Kidney (tissue), 14 donors: ENCODE results near the gene SLC35F6. TPM values are rescaled to one million over a fixed set of nuclear protein-coding genes. Genes with fewer than 3 reads are reported as not detected.
"Not testable (repeated sequence)": the region's sequence is repeated elsewhere in the genome, so short reads cannot be mapped to it uniquely, and the experiment has no call there.

Experiments used
- DNase-seq, 5 donors: peaks; one replicate each; pipeline ENCODE4 v3.0.0-alpha.2; 2013 to 2020
- FAIRE-seq: peaks from 2 replicates; lab custom pipeline; 2012; peaks lifted over from hg19 to GRCh38; lab: Jason Lieb, UNC
- H3K27ac ChIP-seq, 2 donors: one replicate each; pipeline ENCODE4 v1.7.0; 2013; ENCODE audit warnings: low read depth in 2 of 2, low read length in 2 of 2, inconsistent platforms in 1 of 2
- H3K27me3 ChIP-seq: one replicate; pipeline ENCODE4 v1.7.1; 2013; ENCODE audit warnings: low read length, inconsistent platforms; ENCODE audit not compliant: control insufficient read depth, insufficient read depth
- H3K36me3 ChIP-seq, 3 donors: one replicate each; pipeline versions ENCODE4 v1.7.0 to v1.7.1; 2013; ENCODE audit warnings: low read length in 3 of 3, control low read depth in 1 of 3, inconsistent platforms in 1 of 3; ENCODE audit not compliant: insufficient read depth in 3 of 3, control insufficient read depth in 2 of 3
- H3K4me1 ChIP-seq, 3 donors: one replicate each; pipeline versions ENCODE4 v1.7.0 to v1.7.1; 2013; ENCODE audit warnings: low read length in 3 of 3, inconsistent platforms in 1 of 3, low read depth in 1 of 3; ENCODE audit not compliant: control insufficient read depth in 2 of 3, insufficient read depth in 2 of 3
- H3K4me3 ChIP-seq, 3 donors: one replicate each; pipeline versions ENCODE4 v1.7.0 to v1.8.1; 2013; ENCODE audit warnings: low read length in 3 of 3, control low read depth in 1 of 3, inconsistent platforms in 1 of 3
- H3K9ac ChIP-seq, 3 donors: one replicate each; pipeline versions ENCODE4 v1.7.0 to v1.7.1; 2013; ENCODE audit warnings: low read length in 3 of 3, control low read depth in 1 of 3, inconsistent platforms in 1 of 3
- H3K9me3 ChIP-seq, 3 donors: one replicate each; pipeline versions ENCODE4 v1.7.0 to v1.7.1; 2013; ENCODE audit warnings: low read length in 3 of 3, control low read depth in 1 of 3, inconsistent platforms in 1 of 3; ENCODE audit not compliant: control insufficient read depth in 2 of 3, insufficient read depth in 1 of 3
- intact Hi-C: fragments of 100-400 bp; cut with DNase I; formaldehyde crosslinking; loops from one replicate; pipeline ENCODE4 v1.11.1; 2022
- polyA plus RNA-seq: library from polyadenylated mRNA; stranded (reverse); fragments of 350-450 nt; fragmentation: Illumina TruSeq; extraction: RNeasy Lipid Tissue Mini Kit (QIAGEN cat#74804); gene quantifications from one replicate; pipeline ENCODE4 v1.2.3, GENCODE V29; 2014; ENCODE audit warnings: low read depth, low replicate concordance; ENCODE audit not compliant: insufficient read depth
- total RNA-seq: library from RNA; stranded (reverse); fragmentation: NEBNext Ultra II Directional; extraction: Animal tissue kit (Norgen Biotek cat#: 25700); gene quantifications from one replicate; pipeline ENCODE4 v1.2.1, GENCODE V29; 2021
- TF ChIP-seq, protein P1 (sequence below): IDR thresholded peaks from 3 replicates; pipeline ENCODE4 v1.5.1; 2012; ENCODE audit warnings: mild to moderate bottlenecking, moderate library complexity, borderline replicate concordance; ENCODE audit not compliant: insufficient read depth; ENCODE audit errors: extremely low read depth
- donor health status: control.
- donor health status: control.
- donor health status: control.
- donor health status: control.
- donor health status: control.
- donor health status: DM: yes; HTN: yes; CAD: no.
- donor health status: Normal renal cell carcinoma (clear cell type).

SLC35F6 gene
- total and polyA plus RNA-seq, 2 donors from 2014 or later = 43.1 to 63.7 TPM

- no peaks in the 10 kb centered on the region for H3K36me3 ChIP-seq
- TF ChIP-seq, protein P1, sequence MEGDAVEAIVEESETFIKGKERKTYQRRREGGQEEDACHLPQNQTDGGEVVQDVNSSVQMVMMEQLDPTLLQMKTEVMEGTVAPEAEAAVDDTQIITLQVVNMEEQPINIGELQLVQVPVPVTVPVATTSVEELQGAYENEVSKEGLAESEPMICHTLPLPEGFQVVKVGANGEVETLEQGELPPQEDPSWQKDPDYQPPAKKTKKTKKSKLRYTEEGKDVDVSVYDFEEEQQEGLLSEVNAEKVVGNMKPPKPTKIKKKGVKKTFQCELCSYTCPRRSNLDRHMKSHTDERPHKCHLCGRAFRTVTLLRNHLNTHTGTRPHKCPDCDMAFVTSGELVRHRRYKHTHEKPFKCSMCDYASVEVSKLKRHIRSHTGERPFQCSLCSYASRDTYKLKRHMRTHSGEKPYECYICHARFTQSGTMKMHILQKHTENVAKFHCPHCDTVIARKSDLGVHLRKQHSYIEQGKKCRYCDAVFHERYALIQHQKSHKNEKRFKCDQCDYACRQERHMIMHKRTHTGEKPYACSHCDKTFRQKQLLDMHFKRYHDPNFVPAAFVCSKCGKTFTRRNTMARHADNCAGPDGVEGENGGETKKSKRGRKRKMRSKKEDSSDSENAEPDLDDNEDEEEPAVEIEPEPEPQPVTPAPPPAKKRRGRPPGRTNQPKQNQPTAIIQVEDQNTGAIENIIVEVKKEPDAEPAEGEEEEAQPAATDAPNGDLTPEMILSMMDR = no peak
- H3K9ac ChIP-seq = no peak overlapping the region
- H3K4me1 ChIP-seq = no peaks in the 10 kb centered on the region
- intact Hi-C loops = no loop called here
- no peak for FAIRE-seq
- H3K4me3 ChIP-seq = no peak overlapping the region
- DNase-seq = no peak
- H3K27me3 ChIP-seq = no peaks in the 10 kb centered on the region
- H3K9me3 ChIP-seq = no peaks in the 10 kb centered on the region
- no peak overlapping the region for H3K27ac ChIP-seq
These were observed 48.6 kb downstream of the SLC35F6 start for GRCh38 chr2:26812731-26813130.

DNA sequence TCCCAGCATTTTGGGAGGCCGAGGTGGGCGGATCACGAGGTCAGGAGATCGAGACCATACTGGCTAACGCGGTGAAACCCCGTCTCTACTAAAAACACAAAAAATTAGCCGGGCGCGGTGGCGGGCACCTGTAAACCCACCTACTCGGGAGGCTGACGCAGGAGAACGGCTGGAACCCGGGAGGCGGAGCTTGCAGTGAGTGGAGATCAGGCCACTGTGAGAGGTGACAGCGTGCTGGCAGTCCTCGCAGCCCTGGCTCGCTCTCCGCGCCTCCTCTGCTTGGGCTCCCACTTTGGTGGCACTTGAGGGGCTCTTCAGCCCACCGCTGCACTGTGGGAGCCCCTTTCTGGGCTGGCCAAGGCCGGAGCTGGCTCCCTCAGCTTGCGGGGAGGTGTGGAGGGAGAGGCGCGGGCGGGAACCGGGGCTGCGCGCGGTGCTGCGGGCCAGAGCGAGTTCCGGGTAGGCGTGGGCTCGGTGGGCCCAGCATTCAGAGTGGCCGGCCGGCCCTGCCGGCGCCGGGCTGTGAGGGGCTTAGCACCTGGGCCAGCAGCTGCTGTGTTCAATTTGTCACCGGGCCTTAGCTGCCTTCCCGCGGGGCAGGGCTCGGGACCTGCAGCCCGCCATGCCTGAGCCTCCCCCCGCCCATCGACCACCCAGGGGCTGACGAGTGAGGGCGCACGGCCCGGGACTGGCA is 50.1 kb downstream of the SLC35F6 start:
- H3K27me3 ChIP-seq, H3K27ac ChIP-seq, H3K4me3 ChIP-seq, H3K36me3 ChIP-seq, H3K4me1 ChIP-seq, intact Hi-C loops, DNase-seq, FAIRE-seq, H3K9ac ChIP-seq, H3K9me3 ChIP-seq: not testable (repeated sequence)

- no peaks in the 10 kb centered on the region for H3K9me3 ChIP-seq
- no peak overlapping the region for H3K9ac ChIP-seq
- H3K4me1 ChIP-seq = no peaks in the 10 kb centered on the region
- TF ChIP-seq, protein P1 = no peak
- FAIRE-seq = no peak
- H3K27ac ChIP-seq = no peak overlapping the region
- no peaks in the 10 kb centered on the region for H3K36me3 ChIP-seq
- no peaks in the 10 kb centered on the region for H3K27me3 ChIP-seq
- intact Hi-C loops = no loop called here
- no peak for DNase-seq
- H3K4me3 ChIP-seq = no peak overlapping the region
These were observed 52.8 kb downstream of the SLC35F6 start for GRCh38 chr2:26816893-26817292.

DNA sequence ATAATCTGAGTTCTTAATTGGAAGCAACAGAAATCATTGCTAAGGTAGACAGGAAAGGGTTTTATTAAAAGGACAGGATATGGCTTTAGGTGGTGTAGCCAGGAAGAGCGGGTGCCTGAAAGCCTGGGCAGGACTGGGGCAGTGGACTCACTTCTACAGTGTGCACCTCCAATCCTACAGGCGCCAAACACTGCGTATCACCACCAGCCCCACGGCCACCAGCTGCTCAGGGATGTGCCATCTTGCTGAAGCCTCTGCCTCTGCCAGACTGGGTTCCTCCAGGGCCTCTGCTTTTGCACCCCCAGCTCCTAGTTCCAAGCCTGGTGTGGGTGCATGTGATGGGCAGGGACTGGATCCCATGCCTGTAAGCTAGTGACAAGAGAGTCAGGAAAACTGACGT is 54.2 kb downstream of the SLC35F6 start:
- intact Hi-C loops = no loop called here
- DNase-seq = no peak
- no peak overlapping the region for H3K27ac ChIP-seq
- H3K9me3 ChIP-seq = no peaks in the 10 kb centered on the region
- H3K27me3 ChIP-seq = no peaks in the 10 kb centered on the region
- H3K9ac ChIP-seq = no peak overlapping the region
- no peaks in the 10 kb centered on the region for H3K36me3 ChIP-seq
- no peak for FAIRE-seq
- TF ChIP-seq, protein P1 = no peak
- H3K4me3 ChIP-seq = no peak overlapping the region
- H3K4me1 ChIP-seq = no peaks in the 10 kb centered on the region
